Activated CD4-positive, alpha-beta memory T cell treated with anti-CD3 and anti-CD28 coated beads, Interleukin-2, amount 10 ng/mL, durations not matched to agents 7 days and 5 days (primary cell): ENCODE data around the gene ST3GAL5. TPM values are rescaled to one million over a fixed set of nuclear protein-coding genes. Genes with fewer than 3 reads are reported as not detected.
A peak's percentile ranks its signal among the peaks of the same experiment; 100 is the strongest.
"Not testable (repeated sequence)": the region's sequence is repeated elsewhere in the genome, so short reads cannot be mapped to it uniquely, and the experiment has no call there.

Experiments
- CTCF ChIA-PET: fragments of 350-600 bp; sonication (Branson Sonifier 250); formaldehyde crosslinking; loops from one replicate; lab custom pipeline; 2021; ENCODE audit warnings: antibody characterized with exemption, inconsistent platforms; lab: Charles Lee
- POLR2A ChIA-PET: fragments of 350-600 bp; sonication (Branson Sonifier 250); formaldehyde crosslinking; loops from one replicate; lab custom pipeline; 2021; ENCODE audit warnings: antibody characterized with exemption; lab: Charles Lee
- DNase-seq: peaks from one replicate; pipeline ENCODE4 v3.0.0-alpha.2; 2020
- H3K27ac Mint-ChIP-seq: one replicate; pipeline ENCODE4 v1.8.0; 2021; ENCODE audit warnings: mild to moderate bottlenecking, mixed read lengths
- H3K27me3 Mint-ChIP-seq: one replicate; pipeline ENCODE4 v1.8.0; 2021; ENCODE audit warnings: mixed read lengths
- H3K36me3 Mint-ChIP-seq: one replicate; pipeline ENCODE4 v1.8.0; 2021; ENCODE audit warnings: low read depth, mixed read lengths
- H3K4me1 Mint-ChIP-seq: one replicate; pipeline ENCODE4 v1.8.0; 2021; ENCODE audit warnings: mixed read lengths
- H3K4me3 Mint-ChIP-seq: one replicate; pipeline ENCODE4 v1.8.0; 2021; ENCODE audit warnings: mild to moderate bottlenecking, mixed read lengths
- H3K9me3 Mint-ChIP-seq: one replicate; pipeline ENCODE4 v1.8.0; 2021; ENCODE audit warnings: mixed read lengths
- total RNA-seq, 2 experiments: library from RNA; stranded (reverse); gene quantifications; one replicate each; pipeline ENCODE4 v1.2.3, GENCODE V29; 2021

The ST3GAL5 gene
- total RNA-seq, 2 experiments from 2014 or later, result 58.3 to 67.1 TPM

- Mint-ChIP-seq H3K9me3 (peaks cover 9% of the 10 kb centered on the region), H3K36me3 (peaks cover 2% of the 10 kb centered on the region), H3K4me3 (no peak overlapping the region), H3K27ac (no peak overlapping the region), H3K4me1 (peaks cover 24% of the 10 kb centered on the region), H3K27me3 (no peaks in the 10 kb centered on the region)
- no peak for DNase-seq
- ChIA-PET POLR2A (interaction anchor here (1.0 to 2.2 kb wide), 4 partner anchors 11 to 94 kb away, joined by 3 to 12 read pairs (median 4); partner anchors contain the start of gene ST3GAL5), CTCF (interaction anchor here (0.6 to 3.7 kb wide), 5 partner anchors 12 to 180 kb away, joined by 3 to 29 read pairs (median 4); partner anchors contain the start of gene ST3GAL5)
These were observed 11.6 kb upstream of the ST3GAL5 start for GRCh38 chr2:85900366-85900765.

GRCh38 chr2:85899849-85900248 is 11.1 kb upstream of the ST3GAL5 start:
- Mint-ChIP-seq H3K27ac (no peak overlapping the region), H3K36me3 (peaks cover 7% of the 10 kb centered on the region), H3K4me1 (peaks cover 24% of the 10 kb centered on the region), H3K9me3 (peaks cover 13% of the 10 kb centered on the region), H3K27me3 (no peaks in the 10 kb centered on the region), H3K4me3 (no peak overlapping the region)
- ChIA-PET POLR2A (interaction anchor here (1.0 to 2.2 kb wide), 5 partner anchors 11 to 136 kb away, joined by 3 to 12 read pairs (median 3); partner anchors contain the start of gene ST3GAL5), CTCF (interaction anchor here (0.6 to 3.7 kb wide), 5 partner anchors 11 to 181 kb away, joined by 3 to 29 read pairs (median 3); partner anchors contain the start of gene ST3GAL5)
- DNase-seq, result no peak

- H3K4me1 Mint-ChIP-seq, result peaks cover 24% of the 10 kb centered on the region
- no peak overlapping the region for H3K27ac Mint-ChIP-seq
- ChIA-PET CTCF (interaction anchor here (0.6 to 3.7 kb wide), 4 partner anchors 10 to 72 kb away, joined by 3 to 29 read pairs (median 4); partner anchors contain the start of gene ST3GAL5), POLR2A (interaction anchor here (1.0 to 2.2 kb wide), 3 partner anchors 10 to 137 kb away, joined by 3 to 12 read pairs (median 5); partner anchors contain the start of gene ST3GAL5)
- no peaks in the 10 kb centered on the region for H3K27me3 Mint-ChIP-seq
- H3K4me3 Mint-ChIP-seq, result no peak overlapping the region
- peaks cover 16% of the 10 kb centered on the region for H3K9me3 Mint-ChIP-seq
- no peak for DNase-seq
- peaks cover 7% of the 10 kb centered on the region for H3K36me3 Mint-ChIP-seq
These were observed 10.5 kb upstream of the ST3GAL5 start for GRCh38 chr2:85899284-85899683.

GRCh38 chr2:85898881-85899280 is 10.1 kb upstream of the ST3GAL5 start:
- POLR2A ChIA-PET, result interaction anchor here (1.0 to 2.2 kb wide), 2 partner anchors 10 to 137 kb away, joined by 3 to 12 read pairs; partner anchors contain the start of gene ST3GAL5
- CTCF ChIA-PET, result interaction anchor here (1.7 to 3.7 kb wide), 2 partner anchors 10 to 72 kb away, joined by 4 to 29 read pairs; partner anchors contain the start of gene ST3GAL5
- H3K4me1 Mint-ChIP-seq, result peaks cover 26% of the 10 kb centered on the region

GRCh38 chr2:85894554-85895278 is 5.9 kb upstream of the ST3GAL5 start:
- H3K27ac Mint-ChIP-seq, POLR2A ChIA-PET, H3K4me3 Mint-ChIP-seq, H3K27me3 Mint-ChIP-seq, CTCF ChIA-PET, DNase-seq: not testable (repeated sequence)
- Mint-ChIP-seq H3K4me1 (peaks cover 43% of the 10 kb centered on the region), H3K36me3 (peaks cover 17% of the 10 kb centered on the region), H3K9me3 (peaks cover 17% of the 10 kb centered on the region)

More at GRCh38 chr2:85898881-85899280, 10.1 kb upstream of the ST3GAL5 start:
- H3K36me3 Mint-ChIP-seq, result peaks cover 9% of the 10 kb centered on the region
- H3K9me3 Mint-ChIP-seq, result peaks cover 17% of the 10 kb centered on the region
- no peak for DNase-seq
- no peak overlapping the region for H3K27ac Mint-ChIP-seq
- H3K4me3 Mint-ChIP-seq, result no peak overlapping the region
- no peaks in the 10 kb centered on the region for H3K27me3 Mint-ChIP-seq

- peaks cover 3% of the 10 kb centered on the region for H3K27me3 Mint-ChIP-seq
- POLR2A ChIA-PET, result no interaction called here
- H3K27ac Mint-ChIP-seq, result no peak overlapping the region
- DNase-seq, result no peak
- no peak overlapping the region for H3K4me3 Mint-ChIP-seq
- H3K9me3 Mint-ChIP-seq, result peaks cover 17% of the 10 kb centered on the region
- H3K4me1 Mint-ChIP-seq, result peaks cover 43% of the 10 kb centered on the region
- H3K36me3 Mint-ChIP-seq, result peaks cover 17% of the 10 kb centered on the region
- CTCF ChIA-PET, result no interaction called here
These were observed 4.9 kb upstream of the ST3GAL5 start for GRCh38 chr2:85893428-85894258.

GRCh38 chr2:85892216-85892944 is 3.6 kb upstream of the ST3GAL5 start:
- Mint-ChIP-seq H3K36me3 (peaks cover 16% of the 10 kb centered on the region), H3K9me3 (peaks cover 14% of the 10 kb centered on the region), H3K27ac (no peak overlapping the region), H3K27me3 (peaks cover 3% of the 10 kb centered on the region), H3K4me1 (peaks cover 41% of the 10 kb centered on the region), H3K4me3 (no peak overlapping the region)
- POLR2A ChIA-PET, result no interaction called here
- CTCF ChIA-PET, result interaction anchor here (1.0 to 7.9 kb wide), 2 partner anchors 11 to 187 kb away, joined by 3 to 150 read pairs; no protein-coding TSS in a partner anchor
- DNase-seq, result no peak

- ChIA-PET CTCF (interaction anchor here (1.1 to 7.9 kb wide), 6 partner anchors 10 to 189 kb away, joined by 4 to 150 read pairs (median 42); partner anchors contain the start of gene ATOH8), POLR2A (interaction anchor here (0.7 to 6.2 kb wide), 3 partner anchors 62 to 146 kb away, joined by 3 to 64 read pairs (median 57); no protein-coding TSS in a partner anchor)
- Mint-ChIP-seq H3K27me3 (peaks cover 3% of the 10 kb centered on the region), H3K27ac (no peak overlapping the region), H3K9me3 (peaks cover 8% of the 10 kb centered on the region), H3K4me1 (peaks cover 57% of the 10 kb centered on the region), H3K4me3 (peak overlapping the region; percentile 43), H3K36me3 (peaks cover 31% of the 10 kb centered on the region)
- no peak for DNase-seq
These were observed 1.9 kb upstream of the ST3GAL5 start for GRCh38 chr2:85890522-85891176.

- peaks cover 26% of the 10 kb centered on the region for H3K36me3 Mint-ChIP-seq
- DNase-seq, result no peak
- peak overlapping the region; percentile 79 for H3K27ac Mint-ChIP-seq
- CTCF ChIA-PET, result interaction anchor here (0.6 to 7.9 kb wide), 40 partner anchors 9 to 252 kb away, joined by 3 to 150 read pairs (median 5); partner anchors contain the start of genes ATOH8, POLR1A and PTCD3
- peak overlapping the region; percentile 82 for H3K4me3 Mint-ChIP-seq
- H3K27me3 Mint-ChIP-seq, result peaks cover 3% of the 10 kb centered on the region
- peaks cover 64% of the 10 kb centered on the region for H3K4me1 Mint-ChIP-seq
- H3K9me3 Mint-ChIP-seq, result peaks cover 3% of the 10 kb centered on the region
- POLR2A ChIA-PET, result interaction anchor here (0.9 to 6.2 kb wide), 17 partner anchors 10 to 216 kb away, joined by 3 to 64 read pairs (median 9); partner anchors contain the start of genes POLR1A and PTCD3
These were observed 964 bp upstream of the ST3GAL5 start for GRCh38 chr2:85889627-85890281.

GRCh38 chr2:85888020-85888683 is 638 bp downstream of the ST3GAL5 start:
- Mint-ChIP-seq H3K27me3 (peaks cover 3% of the 10 kb centered on the region), H3K36me3 (peaks cover 33% of the 10 kb centered on the region), H3K4me3 (peak overlapping the region; percentile 84), H3K9me3 (peaks cover 3% of the 10 kb centered on the region), H3K4me1 (peaks cover 59% of the 10 kb centered on the region), H3K27ac (peak overlapping the region; percentile 77)
- POLR2A ChIA-PET, result interaction anchor here (0.7 to 6.2 kb wide), 23 partner anchors 9 to 307 kb away, joined by 3 to 64 read pairs (median 5); partner anchors contain the start of genes IMMT, POLR1A and PTCD3
- CTCF ChIA-PET, result interaction anchor here (1.0 to 7.9 kb wide), 30 partner anchors 12 to 560 kb away, joined by 3 to 150 read pairs (median 6); partner anchors contain the start of gene TGOLN2
- peak; percentile 38 for DNase-seq
